Measurements from ENCODE around the gene MPZL2. TPM values are rescaled to one million over a fixed set of nuclear protein-coding genes. Genes with fewer than 3 reads are reported as not detected.

Gene MPZL2
- total RNA-seq, 1 experiment from 2014 or later, result 1.8 TPM

DNA sequence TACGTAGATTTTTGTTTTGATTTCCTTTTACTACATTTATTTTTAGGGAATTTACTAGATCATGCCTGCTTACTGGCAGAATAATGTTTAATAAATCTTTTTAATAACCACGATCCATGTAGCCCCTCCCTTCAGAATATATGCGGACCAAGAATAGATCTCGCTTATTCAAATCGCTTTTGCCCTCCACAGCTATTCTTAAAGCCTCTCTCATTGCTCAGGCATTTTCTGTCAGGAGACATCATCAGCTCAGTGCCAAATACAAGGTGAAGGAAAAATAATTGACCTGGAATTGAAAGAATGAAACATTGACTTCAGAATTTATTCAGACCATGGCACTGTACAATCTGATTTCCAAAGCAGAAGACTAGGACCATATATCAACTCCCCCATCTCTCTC is 29.3 kb downstream of the MPZL2 start:
- TF ChIP-seq, protein P1, sequence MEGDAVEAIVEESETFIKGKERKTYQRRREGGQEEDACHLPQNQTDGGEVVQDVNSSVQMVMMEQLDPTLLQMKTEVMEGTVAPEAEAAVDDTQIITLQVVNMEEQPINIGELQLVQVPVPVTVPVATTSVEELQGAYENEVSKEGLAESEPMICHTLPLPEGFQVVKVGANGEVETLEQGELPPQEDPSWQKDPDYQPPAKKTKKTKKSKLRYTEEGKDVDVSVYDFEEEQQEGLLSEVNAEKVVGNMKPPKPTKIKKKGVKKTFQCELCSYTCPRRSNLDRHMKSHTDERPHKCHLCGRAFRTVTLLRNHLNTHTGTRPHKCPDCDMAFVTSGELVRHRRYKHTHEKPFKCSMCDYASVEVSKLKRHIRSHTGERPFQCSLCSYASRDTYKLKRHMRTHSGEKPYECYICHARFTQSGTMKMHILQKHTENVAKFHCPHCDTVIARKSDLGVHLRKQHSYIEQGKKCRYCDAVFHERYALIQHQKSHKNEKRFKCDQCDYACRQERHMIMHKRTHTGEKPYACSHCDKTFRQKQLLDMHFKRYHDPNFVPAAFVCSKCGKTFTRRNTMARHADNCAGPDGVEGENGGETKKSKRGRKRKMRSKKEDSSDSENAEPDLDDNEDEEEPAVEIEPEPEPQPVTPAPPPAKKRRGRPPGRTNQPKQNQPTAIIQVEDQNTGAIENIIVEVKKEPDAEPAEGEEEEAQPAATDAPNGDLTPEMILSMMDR (IDR thresholded peaks at IDR 0.05), result no peak
- TF ChIP-seq TCF7L2 (IDR thresholded peaks at IDR 0.05; ENCODE audit: low read depth, low read length) (no peak), SIN3A (IDR thresholded peaks at IDR 0.05; ENCODE audit: borderline replicate concordance, insufficient read depth, low read depth, low read length) (no peak)
- Histone ChIP-seq H3K27me3 (ENCODE audit: control insufficient read depth, insufficient read depth, low read length) (peaks cover 13% of the 10 kb centered on the region), H3K4me3 (ENCODE audit: low read depth in 2 of 2, low read length in 2 of 2) (no peak overlapping the region), H3K27ac (ENCODE audit: low read length) (no peak overlapping the region), H3K4me1 (ENCODE audit: control insufficient read depth, insufficient read depth, low read length) (no peaks in the 10 kb centered on the region), H3K36me3 (ENCODE audit: control insufficient read depth, insufficient read depth, low read length) (no peaks in the 10 kb centered on the region), H3K9me3 (ENCODE audit: control insufficient read depth, insufficient read depth, low read depth, low read length) (no peaks in the 10 kb centered on the region)
- ATAC-seq (no peak), DNase-seq (ENCODE audit: low read depth, low spot score) (no peak)
- POLR2A ChIA-PET, result no interaction called here
- no TSS peak for BruUV-seq (replicated peaks)
- CTCF ChIA-PET, result no interaction called here
- in situ Hi-C loops (cut with HindIII; ENCODE audit: low pct_unique_long_range_greater_than_20kb, low sequenced_read_pairs), result no loop called here
- intact Hi-C loops (cut with micrococcal nuclease; ENCODE audit: unreplicated experiment), result no loop called here

DNA sequence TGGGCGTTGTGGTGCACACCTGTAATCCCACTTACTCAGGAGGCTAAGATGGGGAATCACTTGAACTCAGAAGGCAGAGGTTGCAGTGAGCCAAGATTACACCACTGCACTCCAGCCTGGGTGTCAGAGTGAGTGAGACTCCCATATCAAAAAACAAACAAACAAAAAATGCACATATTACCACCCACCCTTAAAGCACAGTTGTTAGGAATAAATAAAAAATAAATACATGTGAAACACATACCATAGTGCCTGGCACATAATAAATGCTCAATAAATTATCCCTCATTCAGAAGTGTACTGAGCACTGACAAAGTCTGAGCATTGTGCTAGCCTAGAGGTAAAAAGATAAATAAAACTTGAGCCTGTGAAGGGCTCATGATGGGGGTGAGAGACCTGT is 30.2 kb downstream of the MPZL2 start:
- no peaks in the 10 kb centered on the region for H3K4me1 ChIP-seq (ENCODE audit: control insufficient read depth, insufficient read depth, low read length)

GRCh38 chr11:118233377-118233776 is 30.7 kb downstream of the MPZL2 start:
- DNase-seq (ENCODE audit: low read depth, low spot score), result no peak
- POLR2A ChIA-PET, result no interaction called here
- ATAC-seq, result no peak
- no peaks in the 10 kb centered on the region for H3K9me3 ChIP-seq (ENCODE audit: control insufficient read depth, insufficient read depth, low read depth, low read length)
- intact Hi-C loops (cut with micrococcal nuclease; ENCODE audit: unreplicated experiment), result no loop called here
- H3K4me1 ChIP-seq (ENCODE audit: control insufficient read depth, insufficient read depth, low read length), result no peaks in the 10 kb centered on the region
- CTCF ChIA-PET, result no interaction called here
- H3K27me3 ChIP-seq (ENCODE audit: control insufficient read depth, insufficient read depth, low read length), result peaks cover 10% of the 10 kb centered on the region
- no peak overlapping the region for H3K27ac ChIP-seq (ENCODE audit: low read length)
- H3K36me3 ChIP-seq (ENCODE audit: control insufficient read depth, insufficient read depth, low read length), result no peaks in the 10 kb centered on the region
- BruUV-seq (replicated peaks), result no TSS peak
- TF ChIP-seq, protein P1 (IDR thresholded peaks at IDR 0.05), result no peak
- TF ChIP-seq, protein P2, sequence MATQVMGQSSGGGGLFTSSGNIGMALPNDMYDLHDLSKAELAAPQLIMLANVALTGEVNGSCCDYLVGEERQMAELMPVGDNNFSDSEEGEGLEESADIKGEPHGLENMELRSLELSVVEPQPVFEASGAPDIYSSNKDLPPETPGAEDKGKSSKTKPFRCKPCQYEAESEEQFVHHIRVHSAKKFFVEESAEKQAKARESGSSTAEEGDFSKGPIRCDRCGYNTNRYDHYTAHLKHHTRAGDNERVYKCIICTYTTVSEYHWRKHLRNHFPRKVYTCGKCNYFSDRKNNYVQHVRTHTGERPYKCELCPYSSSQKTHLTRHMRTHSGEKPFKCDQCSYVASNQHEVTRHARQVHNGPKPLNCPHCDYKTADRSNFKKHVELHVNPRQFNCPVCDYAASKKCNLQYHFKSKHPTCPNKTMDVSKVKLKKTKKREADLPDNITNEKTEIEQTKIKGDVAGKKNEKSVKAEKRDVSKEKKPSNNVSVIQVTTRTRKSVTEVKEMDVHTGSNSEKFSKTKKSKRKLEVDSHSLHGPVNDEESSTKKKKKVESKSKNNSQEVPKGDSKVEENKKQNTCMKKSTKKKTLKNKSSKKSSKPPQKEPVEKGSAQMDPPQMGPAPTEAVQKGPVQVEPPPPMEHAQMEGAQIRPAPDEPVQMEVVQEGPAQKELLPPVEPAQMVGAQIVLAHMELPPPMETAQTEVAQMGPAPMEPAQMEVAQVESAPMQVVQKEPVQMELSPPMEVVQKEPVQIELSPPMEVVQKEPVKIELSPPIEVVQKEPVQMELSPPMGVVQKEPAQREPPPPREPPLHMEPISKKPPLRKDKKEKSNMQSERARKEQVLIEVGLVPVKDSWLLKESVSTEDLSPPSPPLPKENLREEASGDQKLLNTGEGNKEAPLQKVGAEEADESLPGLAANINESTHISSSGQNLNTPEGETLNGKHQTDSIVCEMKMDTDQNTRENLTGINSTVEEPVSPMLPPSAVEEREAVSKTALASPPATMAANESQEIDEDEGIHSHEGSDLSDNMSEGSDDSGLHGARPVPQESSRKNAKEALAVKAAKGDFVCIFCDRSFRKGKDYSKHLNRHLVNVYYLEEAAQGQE (IDR thresholded peaks at IDR 0.05; ENCODE audit: insufficient read depth in 1 of 2, low read depth in 2 of 2, low read length in 1 of 2), result no peak
- TF ChIP-seq SIN3A (IDR thresholded peaks at IDR 0.05; ENCODE audit: borderline replicate concordance, insufficient read depth, low read depth, low read length), result no peak
- TF ChIP-seq POLR2AphosphoS5 (IDR thresholded peaks at IDR 0.05; ENCODE audit: low read depth, low read length), result no peak
- no peak for TF ChIP-seq TCF7L2 (IDR thresholded peaks at IDR 0.05; ENCODE audit: low read depth, low read length)
- in situ Hi-C loops (cut with HindIII; ENCODE audit: low pct_unique_long_range_greater_than_20kb, low sequenced_read_pairs), result no loop called here
- H3K4me3 ChIP-seq (ENCODE audit: low read depth in 2 of 2, low read length in 2 of 2), result no peak overlapping the region

More for the DNA sequence above, 30.2 kb downstream of the MPZL2 start:
- H3K27ac ChIP-seq (ENCODE audit: low read length), result no peak overlapping the region
- H3K9me3 ChIP-seq (ENCODE audit: control insufficient read depth, insufficient read depth, low read depth, low read length), result no peaks in the 10 kb centered on the region
- ChIA-PET POLR2A (no interaction called here), CTCF (no interaction called here)
- ATAC-seq (no peak), DNase-seq (ENCODE audit: low read depth, low spot score) (no peak)
- TF ChIP-seq, protein P2 (IDR thresholded peaks at IDR 0.05; ENCODE audit: insufficient read depth in 1 of 2, low read depth in 2 of 2, low read length in 1 of 2), result no peak
- TF ChIP-seq SIN3A (IDR thresholded peaks at IDR 0.05; ENCODE audit: borderline replicate concordance, insufficient read depth, low read depth, low read length) (no peak), TCF7L2 (IDR thresholded peaks at IDR 0.05; ENCODE audit: low read depth, low read length) (no peak)
- H3K4me3 ChIP-seq (ENCODE audit: low read depth in 2 of 2, low read length in 2 of 2), result no peak overlapping the region
- in situ Hi-C loops (cut with HindIII; ENCODE audit: low pct_unique_long_range_greater_than_20kb, low sequenced_read_pairs), result no loop called here
- intact Hi-C loops (cut with micrococcal nuclease; ENCODE audit: unreplicated experiment), result no loop called here
- BruUV-seq (replicated peaks), result no TSS peak
- H3K27me3 ChIP-seq (ENCODE audit: control insufficient read depth, insufficient read depth, low read length), result peaks cover 10% of the 10 kb centered on the region
- H3K36me3 ChIP-seq (ENCODE audit: control insufficient read depth, insufficient read depth, low read length), result no peaks in the 10 kb centered on the region

All from Panc1 (cell line).